Activated effector memory CD4-positive, alpha-beta T cell treated with anti-CD3 and anti-CD28 coated beads, Interleukin-2, amount 50 U/mL, for 16 hours (primary cell): Measurements from ENCODE around the gene SYNRG.
"Not testable (repeated sequence)": the region's sequence is repeated elsewhere in the genome, so short reads cannot be mapped to it uniquely, and the experiment has no call there.

Experiments used
- DNase-seq: peaks from one replicate; pipeline ENCODE4 v3.0.0-alpha.2; 2020

The SYNRG gene, protein sequence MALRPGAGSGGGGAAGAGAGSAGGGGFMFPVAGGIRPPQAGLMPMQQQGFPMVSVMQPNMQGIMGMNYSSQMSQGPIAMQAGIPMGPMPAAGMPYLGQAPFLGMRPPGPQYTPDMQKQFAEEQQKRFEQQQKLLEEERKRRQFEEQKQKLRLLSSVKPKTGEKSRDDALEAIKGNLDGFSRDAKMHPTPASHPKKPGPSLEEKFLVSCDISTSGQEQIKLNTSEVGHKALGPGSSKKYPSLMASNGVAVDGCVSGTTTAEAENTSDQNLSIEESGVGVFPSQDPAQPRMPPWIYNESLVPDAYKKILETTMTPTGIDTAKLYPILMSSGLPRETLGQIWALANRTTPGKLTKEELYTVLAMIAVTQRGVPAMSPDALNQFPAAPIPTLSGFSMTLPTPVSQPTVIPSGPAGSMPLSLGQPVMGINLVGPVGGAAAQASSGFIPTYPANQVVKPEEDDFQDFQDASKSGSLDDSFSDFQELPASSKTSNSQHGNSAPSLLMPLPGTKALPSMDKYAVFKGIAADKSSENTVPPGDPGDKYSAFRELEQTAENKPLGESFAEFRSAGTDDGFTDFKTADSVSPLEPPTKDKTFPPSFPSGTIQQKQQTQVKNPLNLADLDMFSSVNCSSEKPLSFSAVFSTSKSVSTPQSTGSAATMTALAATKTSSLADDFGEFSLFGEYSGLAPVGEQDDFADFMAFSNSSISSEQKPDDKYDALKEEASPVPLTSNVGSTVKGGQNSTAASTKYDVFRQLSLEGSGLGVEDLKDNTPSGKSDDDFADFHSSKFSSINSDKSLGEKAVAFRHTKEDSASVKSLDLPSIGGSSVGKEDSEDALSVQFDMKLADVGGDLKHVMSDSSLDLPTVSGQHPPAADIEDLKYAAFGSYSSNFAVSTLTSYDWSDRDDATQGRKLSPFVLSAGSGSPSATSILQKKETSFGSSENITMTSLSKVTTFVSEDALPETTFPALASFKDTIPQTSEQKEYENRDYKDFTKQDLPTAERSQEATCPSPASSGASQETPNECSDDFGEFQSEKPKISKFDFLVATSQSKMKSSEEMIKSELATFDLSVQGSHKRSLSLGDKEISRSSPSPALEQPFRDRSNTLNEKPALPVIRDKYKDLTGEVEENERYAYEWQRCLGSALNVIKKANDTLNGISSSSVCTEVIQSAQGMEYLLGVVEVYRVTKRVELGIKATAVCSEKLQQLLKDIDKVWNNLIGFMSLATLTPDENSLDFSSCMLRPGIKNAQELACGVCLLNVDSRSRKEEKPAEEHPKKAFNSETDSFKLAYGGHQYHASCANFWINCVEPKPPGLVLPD (N-terminal part only)

DNA sequence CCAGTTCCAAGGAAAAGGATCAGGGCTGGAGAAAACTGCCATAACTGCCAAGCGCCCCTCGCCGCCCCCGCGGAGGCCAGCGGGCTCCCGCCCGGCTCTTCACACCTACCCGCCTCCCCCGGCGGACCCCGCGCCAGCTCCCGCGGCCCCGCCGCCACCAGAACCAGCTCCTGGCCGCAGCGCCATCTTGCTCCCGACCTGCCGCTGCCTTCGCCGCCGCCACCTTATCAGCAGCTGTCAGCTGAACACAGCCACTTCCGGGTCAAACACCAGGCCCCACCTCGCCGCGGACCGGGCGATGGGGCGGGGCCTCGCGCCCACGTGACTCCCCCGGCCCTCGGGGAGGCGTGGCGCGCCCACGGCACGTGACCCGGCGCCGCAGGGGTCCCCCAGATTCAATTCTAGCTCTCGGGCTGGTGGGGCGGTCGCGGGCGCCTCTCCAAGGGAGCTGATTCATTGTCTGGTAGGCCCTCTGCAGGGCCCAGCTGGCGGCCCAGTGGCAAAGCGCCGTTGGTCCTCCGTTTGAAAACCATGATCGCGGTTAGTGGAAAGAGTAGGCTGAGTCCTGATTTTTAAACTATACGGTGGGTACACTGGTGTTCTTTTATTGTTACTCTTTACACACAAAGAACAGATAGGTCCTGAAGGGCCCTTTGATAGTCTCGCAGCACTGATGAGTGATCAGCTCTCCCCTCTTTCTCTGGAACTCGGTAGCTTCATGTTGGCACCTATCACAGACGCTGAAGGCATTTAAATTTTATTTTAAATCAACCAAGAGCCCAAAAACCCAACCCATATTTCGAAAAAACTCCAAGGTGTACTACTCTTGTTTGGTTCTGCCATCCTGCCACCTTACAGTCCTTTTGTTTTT is at the start of gene SYNRG:
Gene SYNRG (minus strand): TSS at position 249 of the 871 bp plus-strand sequence. CDS start 63 bp downstream, at position 186.
- peak; percentile 98 for DNase-seq

DNA sequence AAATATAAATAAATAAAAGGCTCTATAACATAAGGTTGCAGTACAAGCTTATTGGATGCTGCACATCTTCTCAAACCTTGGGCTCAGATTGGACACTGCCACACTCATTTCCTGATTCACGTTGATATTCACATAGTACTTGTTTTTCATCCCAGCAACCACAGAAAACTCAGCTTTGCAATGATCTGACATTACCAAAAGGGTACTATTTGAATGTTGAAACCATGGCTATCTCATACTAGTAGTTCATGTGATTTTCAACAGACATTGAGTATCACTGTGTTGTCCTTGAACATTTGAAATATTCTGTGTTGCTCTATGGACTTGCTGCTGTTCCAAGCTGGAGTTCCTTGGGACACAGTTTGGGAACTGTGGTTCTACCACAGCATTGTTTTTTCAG is 48.0 kb upstream of the SYNRG start:
- no peak for DNase-seq

DNA sequence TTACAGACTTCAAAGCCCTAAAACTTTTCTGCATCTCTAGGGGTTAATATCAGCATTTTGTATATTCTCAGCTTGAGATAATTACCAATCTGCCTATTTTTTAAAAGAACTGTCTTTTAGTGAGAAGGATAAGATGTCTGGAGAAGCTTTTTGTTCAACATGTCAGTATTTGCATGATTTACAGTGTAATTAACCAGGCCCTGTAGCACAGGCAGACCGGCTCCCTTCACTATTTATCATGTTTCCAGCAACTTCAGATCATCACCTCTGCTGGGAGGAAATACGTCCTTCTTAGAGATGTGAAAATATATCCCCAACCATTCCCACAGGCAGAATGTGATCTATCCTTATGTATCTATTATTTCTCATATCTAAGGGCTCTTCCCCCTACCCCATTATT is 42.6 kb upstream of the SYNRG start:
- no peak for DNase-seq

DNA sequence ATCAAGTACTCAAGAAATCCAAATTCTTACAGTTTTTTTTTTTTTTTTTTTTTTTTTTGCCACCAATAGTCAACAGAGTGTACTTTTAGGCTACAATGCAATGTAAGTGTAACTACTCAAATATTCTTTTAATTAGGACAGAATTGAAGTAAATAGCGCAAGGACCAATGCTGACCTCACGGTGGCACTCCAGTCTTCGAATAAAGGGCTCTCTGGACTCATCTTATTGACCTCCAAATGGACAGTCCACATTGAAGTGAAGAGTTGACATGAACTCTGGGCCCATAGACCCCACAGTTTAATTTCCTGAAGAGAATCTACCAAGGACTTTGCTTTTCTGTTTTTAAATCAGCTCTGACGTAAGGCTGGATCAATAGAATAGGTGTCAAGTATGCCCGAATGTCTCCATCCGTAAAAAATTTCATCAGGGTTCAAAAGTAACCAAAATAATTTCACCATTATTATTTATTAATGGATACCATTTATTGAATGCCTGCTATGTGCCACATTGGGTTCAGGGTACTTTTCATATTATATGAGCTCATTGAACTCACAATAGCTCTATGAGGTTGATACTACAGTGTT is 41.3 kb upstream of the SYNRG start:
- no peak for DNase-seq

DNA sequence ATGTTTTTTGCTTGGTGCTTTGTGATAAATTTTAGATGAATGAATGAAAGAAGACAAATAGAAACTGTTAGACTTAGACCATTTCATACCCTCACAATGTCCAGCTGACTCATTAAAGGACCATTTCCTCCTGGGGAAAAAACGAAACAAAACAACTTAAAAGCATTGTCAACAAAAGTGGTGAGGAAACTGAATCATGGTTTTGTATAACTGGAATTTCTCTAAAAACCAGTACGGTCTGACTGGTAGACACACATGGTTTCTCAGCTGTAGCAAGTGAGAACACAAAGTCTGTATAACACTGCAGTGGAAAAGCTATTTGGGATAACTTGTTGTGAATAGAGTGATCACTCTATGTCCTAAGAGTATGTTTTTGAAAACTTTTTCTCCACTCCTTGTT is 39.3 kb upstream of the SYNRG start:
- DNase-seq: no peak

DNA sequence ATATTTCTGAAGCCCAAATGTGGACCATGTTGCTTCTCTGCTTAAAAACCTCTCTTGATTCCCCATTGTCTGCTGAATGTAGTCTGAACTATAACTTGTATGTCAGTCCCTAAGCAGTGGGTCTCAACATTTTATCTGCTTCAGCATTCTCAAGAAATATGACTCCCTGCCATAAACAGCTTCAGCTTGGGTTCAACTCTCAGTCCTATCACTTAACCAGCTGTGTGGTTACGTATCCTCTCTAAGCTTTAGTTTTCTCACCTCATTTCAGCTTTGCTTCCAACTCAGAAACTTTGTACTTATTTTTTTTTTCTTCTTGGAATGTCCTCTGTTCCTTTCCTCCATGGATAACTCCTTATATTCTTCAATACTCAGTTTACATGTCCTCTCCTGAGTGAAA is 38.6 kb upstream of the SYNRG start:
- no peak for DNase-seq

DNA sequence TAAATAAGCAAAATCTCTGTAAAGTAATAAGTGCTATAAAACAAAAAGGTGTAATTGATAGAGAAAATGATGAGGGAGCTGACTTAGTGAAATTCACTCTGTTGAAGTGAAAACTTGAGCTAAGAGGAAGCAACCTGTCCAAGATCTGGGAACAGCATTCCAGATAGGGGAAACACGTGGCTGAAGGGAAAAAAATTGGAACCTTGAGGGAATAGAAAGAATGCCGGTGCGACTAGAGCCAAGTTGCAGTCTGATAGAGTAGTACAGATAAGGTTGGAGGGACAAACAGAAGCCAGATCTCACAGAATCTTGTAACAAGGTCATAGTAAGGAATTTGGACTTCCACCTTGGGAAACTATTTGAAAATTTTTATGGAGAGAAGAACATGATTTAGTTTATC is 34.7 kb upstream of the SYNRG start:
- DNase-seq: no peak

DNA sequence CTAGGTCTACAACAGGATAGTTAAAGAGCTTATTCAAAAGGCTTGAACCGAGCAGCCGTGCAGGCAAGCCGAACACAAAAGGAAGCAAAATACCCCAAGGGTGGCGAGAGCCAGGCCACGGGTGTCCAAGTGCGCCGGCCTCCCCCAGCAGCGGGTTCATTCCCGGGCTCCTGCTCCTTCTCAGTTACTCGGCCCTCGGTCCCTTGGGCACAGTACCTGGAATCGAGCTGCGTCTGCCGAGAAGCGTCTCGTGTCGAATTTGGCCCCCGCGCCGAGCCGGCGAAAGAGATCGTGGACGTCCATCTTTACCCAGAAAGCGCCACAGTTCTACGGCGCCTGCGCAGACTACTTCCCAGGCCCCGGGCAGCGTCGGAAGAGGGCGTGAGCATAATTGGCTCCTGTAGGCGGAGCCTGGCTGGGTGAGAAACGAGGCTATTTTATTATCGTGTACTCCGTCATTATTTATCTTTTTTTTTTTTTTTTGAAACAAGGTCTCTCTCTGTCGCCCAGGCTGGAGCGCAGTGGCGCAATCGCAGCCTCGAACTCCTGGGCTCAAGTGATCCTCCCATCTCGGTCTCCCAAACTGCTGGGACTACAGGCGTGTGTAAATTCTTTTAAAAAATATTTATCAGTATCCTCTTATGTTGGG is 34.0 kb upstream of the SYNRG start, which contains the start of gene DDX52:
Gene DDX52 (minus strand): TSS at position 329 of the 649 bp plus-strand sequence. CDS start 26 bp downstream, at position 303.
- peak; percentile 96 for DNase-seq

DNA sequence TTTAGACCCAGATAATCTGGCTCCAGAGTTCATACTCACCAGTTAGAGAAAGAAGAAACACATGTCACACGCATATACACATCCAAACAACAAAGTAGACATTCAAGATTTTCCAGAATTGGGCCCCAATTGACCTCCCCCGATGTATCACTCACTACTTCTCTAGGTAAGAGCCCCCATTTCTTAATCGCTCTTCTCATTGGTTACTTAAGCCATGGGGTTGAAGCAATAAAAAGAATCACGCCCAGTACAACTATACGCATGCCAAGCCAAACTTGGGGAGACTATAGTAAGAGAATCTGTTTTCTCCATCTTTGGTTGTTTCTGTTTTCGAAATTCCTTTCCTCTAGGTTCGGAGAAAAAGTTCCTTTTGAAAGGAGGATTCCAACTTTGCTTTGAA is 33.5 kb upstream of the SYNRG start:
- no peak for DNase-seq

DNA sequence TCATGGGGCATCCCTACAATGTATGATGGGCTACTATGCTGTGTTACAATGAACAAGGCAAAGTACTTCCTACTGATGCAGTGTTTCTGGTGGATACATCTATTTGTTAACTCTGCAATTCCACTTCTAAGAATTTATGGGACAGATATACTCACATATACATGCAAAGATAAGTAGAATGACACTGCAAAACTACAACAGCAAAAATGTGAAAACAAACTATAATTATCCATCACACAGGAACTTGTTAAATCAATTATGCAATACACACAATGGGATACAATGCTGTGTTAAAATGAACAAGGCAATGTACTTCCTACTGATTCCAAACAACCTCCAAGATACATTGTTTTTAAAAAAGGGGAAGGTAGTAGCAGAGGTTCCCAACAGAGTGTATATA is 30.8 kb upstream of the SYNRG start:
- DNase-seq: no peak

DNA sequence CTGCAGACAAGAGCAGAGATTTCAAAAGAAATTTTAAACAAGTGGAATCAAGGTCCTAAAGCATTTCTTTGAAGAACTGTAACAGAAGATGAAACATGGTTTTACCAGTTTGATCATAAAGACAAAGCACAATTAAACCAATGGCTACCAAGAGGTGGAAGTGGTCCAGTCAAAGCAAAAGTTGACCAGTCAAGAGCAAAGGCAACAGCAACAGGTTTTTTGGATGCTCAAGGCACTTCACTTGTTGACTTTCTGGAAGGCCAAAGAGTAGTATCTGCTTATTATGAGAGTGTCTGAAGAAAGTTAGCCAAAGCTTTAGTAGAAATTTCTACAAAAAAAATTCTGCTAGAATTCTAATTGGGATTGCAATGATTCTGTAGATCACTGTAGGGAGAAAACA is 28.7 kb upstream of the SYNRG start:
- no peak for DNase-seq

DNA sequence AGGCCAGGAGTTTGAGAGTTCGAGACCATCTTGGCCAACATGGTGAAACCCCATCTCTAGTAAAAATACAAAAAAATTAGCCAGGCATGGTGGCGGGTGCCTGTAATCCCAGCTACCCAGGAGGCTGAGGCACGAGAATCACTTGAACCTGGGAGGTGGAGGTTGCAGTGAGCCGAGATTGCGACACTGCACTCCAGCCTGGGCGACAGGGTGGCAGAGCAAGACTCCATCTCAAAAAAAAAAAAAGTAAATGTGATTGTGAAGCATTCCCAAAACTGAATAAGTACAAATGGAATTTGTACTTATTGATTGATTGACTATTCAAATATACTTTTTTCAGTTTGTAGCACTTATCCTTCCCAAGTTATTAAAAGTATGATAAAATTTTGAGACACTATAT is 7.2 kb upstream of the SYNRG start:
- DNase-seq: not testable (repeated sequence)

DNA sequence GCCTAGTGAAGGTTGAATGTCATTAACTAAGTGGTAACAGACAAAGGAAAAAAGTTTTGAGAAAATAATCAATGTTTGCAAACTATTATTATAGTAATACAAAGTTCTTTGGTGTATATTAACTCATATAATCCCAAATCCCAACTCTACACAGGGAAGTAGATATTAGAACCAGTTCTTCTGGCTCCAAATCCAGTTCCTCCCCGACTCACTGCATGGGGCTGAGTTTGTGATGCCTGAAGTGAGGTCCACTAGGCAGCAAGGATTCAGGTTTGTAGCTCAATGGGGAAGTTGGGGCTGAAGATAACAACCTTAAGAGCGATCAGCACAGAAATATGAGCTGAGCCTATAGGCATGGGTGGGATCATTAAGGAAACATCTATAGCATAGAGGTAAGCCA is 5.6 kb upstream of the SYNRG start:
- no peak for DNase-seq

DNA sequence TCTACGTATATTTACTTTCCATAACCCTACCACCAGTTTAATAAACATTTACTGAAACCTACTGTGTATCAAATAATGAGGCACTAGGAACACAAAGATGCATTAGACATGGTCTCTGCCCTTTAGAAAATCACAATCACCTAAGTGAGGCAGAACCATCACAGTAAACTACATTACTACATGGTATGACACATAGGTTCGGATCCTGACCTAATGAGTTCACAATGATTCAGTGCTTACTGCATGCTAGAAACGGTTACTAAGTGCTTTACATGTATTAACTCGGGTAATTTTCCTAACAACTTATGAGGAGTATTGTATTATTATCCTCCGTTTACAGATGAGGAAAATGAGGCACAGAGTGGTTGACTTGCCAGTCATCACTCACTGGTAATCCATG is 5.2 kb upstream of the SYNRG start:
- DNase-seq: no peak

DNA sequence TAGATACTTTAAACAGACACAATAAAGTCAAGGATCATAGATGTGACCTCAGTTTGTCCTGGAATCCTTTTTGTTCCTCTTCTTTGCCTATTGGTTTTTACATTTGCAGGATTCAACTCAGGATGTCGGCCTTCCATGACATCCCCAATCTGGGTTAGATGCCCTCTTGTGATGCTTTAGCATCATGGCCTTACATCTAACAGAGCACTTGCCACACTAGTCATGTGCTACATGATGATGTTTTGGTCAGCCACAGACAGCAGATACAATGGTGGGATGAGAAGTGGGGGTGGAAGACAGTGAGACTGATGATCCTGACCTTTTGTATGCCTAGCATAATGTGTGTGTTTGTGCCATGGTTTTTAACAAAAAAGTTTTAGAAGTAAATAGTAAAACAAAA is 1.8 kb upstream of the SYNRG start:
- DNase-seq: no peak

DNA sequence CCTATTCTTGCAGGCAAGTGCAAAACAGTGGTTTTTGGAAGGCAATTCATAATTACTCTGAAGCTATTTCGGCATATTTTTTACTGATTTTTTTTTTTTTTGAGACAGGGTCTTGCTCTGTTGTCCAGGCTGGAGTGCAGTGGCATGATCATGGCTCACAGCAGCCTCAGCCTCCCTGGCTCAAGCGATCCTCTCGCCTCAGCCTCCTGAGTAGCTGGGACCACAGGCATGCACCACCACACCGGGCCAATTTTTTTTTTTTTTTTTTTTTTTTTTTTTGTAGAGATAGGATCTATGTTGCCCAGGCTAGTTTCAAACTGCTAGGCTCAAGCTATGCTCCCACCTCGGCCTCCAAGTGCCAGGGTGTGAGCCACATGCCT is 813 bp upstream of the SYNRG start:
- not testable (repeated sequence) for DNase-seq

DNA sequence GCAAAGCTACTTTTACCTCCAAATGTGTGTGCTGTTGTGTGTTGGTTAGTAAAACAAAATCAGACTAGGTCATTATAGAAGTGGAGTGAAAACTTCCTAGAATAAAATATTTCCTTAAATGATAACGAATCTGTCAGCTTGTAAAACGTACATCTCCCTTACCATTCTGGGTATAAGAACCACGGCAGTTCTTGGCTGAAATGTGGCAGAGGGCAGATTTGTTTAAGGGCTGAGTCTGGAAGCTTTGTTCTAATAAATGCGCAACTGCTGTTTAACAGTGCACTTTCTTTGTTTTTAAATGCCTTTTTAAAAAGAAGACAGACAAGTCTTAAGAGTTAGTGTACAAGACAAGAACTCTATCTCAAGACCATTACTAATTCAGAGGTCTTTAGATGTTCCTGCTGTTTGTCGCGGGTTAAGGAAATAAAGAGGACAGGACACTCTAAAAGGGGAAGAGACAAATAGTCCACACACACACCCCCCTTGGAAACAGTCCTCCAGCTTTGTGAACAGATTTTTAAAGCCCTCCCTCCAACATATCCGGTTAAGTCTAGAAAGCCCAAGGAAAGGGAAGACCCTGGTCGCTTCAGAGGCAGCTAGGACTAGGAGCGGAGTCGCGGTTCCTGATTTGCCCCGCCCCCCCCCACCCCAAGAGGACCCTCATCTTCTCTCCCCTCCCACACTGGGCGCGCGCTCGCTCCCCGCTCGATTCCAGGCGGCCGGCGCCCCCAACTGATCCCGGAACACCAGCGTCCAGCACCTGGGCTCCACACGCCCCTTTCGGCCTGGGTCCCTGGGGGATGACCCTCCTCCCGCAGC is 658 bp downstream of the SYNRG start:
- no peak for DNase-seq

DNA sequence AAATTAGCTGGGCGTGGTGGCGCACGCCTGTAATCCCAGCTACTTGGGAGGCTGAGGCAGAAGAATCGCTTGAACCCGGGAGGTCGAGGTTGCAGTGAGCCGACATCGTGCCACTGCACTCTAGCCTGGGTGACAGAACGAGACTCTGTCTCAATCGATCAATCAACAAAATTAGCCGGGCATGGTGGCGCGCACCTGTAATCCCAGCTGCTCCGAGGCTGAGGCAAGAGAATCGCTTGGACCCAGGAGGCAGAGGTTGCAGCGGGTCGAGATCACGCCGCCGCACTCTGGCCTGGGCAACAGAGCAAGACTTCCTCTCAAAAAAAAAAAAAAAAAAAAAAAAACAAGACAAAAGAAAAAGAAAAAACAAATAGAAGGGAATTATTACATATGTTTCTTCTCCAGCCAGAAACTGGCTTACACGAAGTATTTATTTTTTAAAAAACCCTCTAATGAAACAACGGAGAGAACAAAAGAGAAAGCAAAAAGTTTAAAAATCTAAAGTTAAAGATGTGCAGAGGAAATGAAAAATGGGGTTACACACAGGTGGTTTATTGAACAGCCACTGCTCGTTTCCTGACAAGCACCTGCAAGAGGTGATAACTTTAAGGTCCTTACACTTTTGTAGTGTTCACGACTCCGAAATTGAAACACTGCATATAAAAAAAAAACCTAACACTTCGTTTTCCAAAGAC is 1.4 kb downstream of the SYNRG start:
- DNase-seq: peak; percentile 74

DNA sequence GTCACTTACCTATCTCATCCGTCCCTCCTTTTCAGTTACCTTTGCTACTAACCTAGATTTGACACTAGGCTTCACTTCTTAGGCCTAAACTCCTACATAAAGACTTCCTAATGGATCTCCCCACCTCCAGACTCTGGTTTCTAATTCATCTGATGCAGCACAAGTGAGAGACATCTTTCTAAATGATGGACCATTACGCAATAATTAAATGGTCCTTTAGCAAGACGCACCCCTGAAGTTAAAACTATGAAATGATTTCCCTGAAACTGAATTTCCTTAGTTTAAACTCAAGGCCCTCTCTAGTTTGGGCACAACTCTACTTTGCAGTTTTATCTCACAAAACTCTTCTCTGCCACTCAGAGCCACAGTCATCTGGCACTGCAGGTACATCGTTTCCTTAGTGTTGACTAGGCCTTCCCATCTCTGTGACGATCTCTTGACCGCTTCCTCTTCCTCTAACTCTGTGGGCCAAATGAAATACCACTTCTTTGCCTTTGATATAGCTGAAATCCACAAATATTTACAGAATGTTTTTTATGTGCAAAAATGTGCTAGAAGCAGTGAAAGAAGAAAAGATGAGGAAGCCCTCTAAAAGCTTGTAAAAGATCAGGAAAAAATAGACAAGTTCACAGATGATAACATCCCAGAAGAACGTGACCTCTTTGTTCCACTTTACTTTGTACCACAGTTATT is 3.3 kb downstream of the SYNRG start:
- DNase-seq: peak; percentile 68
